Lower leg skin (tissue), 4 donors: ENCODE data around the gene IMMP2L. TPM values are rescaled to one million over a fixed set of nuclear protein-coding genes. Genes with fewer than 3 reads are reported as not detected.
"Not testable (repeated sequence)": the region's sequence is repeated elsewhere in the genome, so short reads cannot be mapped to it uniquely, and the experiment has no call there.

Experiments used
- DNase-seq, 2 donors: peaks; one replicate each; pipeline ENCODE4 v3.0.0-alpha.2; 2019; ENCODE audit warnings: low spot score in 2 of 2
- H3K4me3 ChIP-seq: fragments of 200-600 bp; sonication (generic); 2 replicates; pipeline ENCODE4 v1.5.1; 2017; ENCODE audit warnings: mild to moderate bottlenecking, low read depth; ENCODE audit not compliant: poor library complexity, severe bottlenecking
- CTCF ChIP-seq, 3 donors: fragments of 450-650 bp; IDR thresholded peaks; one replicate each; pipeline ENCODE4 v1.5.1; 2016; ENCODE audit warnings: antibody characterized with exemption in 3 of 3, mild to moderate bottlenecking in 3 of 3, moderate library complexity in 2 of 3
- POLR2A ChIP-seq, 2 donors: fragments of 450-650 bp; IDR thresholded peaks; one replicate each; pipeline ENCODE4 v1.6.1; 2016 to 2017; ENCODE audit warnings: antibody characterized with exemption in 2 of 2, mild to moderate bottlenecking in 1 of 2, moderate library complexity in 1 of 2
- WGBS, 2 donors: methylation state at CpG; one replicate each; pipeline ENCODE4 v1.1.5; 2018; 5-methylcytosine and 5-hydroxymethylcytosine counted together
- intact Hi-C: fragments of 100-400 bp; cut with DNase I; formaldehyde crosslinking; loops from one replicate; pipeline ENCODE4 v1.15.0; 2023; ENCODE audit warnings: low total_unique reads
- total RNA-seq, 4 donors: library from RNA; depleted of rRNA; stranded (reverse); fragments of >200 nt; gene quantifications; one replicate each; pipeline ENCODE4 v1.1.0, GENCODE V29; 2016

IMMP2L gene
- total RNA-seq, 4 donors from 2014 or later, result 13.6 to 16.8 (median 16.4) TPM

GRCh38 chr7:110664803-110665202, 897.5 kb downstream of the IMMP2L start:
- H3K4me3 ChIP-seq, result no peak overlapping the region
- WGBS, 2 donors, result 47 to 62% methylated on average over 4 of the region's 4 CpGs
- no peak for DNase-seq
- TF ChIP-seq POLR2A (IDR thresholded peaks at IDR 0.05) (no peak), CTCF (IDR thresholded peaks at IDR 0.05) (no peak)
- intact Hi-C loops, result no loop called here

DNA sequence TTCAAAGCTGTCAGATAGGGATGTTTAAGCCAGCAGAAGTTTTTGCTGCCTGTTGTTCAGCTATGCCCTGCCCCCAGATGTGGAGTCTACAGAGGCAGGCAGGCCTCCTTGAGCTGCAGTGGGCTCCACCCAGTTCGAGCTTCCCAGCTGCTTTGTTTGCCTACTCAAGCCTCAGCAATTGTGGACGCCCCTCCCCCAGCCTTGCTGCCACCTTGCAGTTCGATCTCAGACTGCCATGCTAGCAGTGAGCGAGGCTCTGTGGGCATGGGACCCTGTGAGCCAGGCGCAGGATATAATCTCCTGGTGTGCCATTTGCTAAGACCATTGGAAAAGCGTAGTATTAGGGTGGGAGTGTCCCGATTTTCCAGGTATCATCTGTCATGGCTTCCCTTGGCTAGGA, 901.7 kb downstream of the IMMP2L start:
- H3K4me3 ChIP-seq, intact Hi-C loops, DNase-seq: not testable (repeated sequence)
- WGBS, 2 donors, result 95 to 96% methylated on average over 7 of the region's 7 CpGs

GRCh38 chr7:110650328-110650727, 912.0 kb downstream of the IMMP2L start:
- H3K4me3 ChIP-seq, result no peak overlapping the region
- DNase-seq, result no peak
- intact Hi-C loops, result no loop called here
- no peak for TF ChIP-seq POLR2A (IDR thresholded peaks at IDR 0.05)
- no peak for TF ChIP-seq CTCF (IDR thresholded peaks at IDR 0.05)
- WGBS, 2 donors, result 57 to 60% methylated on average over 3 of the region's 3 CpGs

GRCh38 chr7:110647266-110647665, 915.0 kb downstream of the IMMP2L start:
- H3K4me3 ChIP-seq, result no peak overlapping the region
- TF ChIP-seq POLR2A (IDR thresholded peaks at IDR 0.05) (no peak), CTCF (IDR thresholded peaks at IDR 0.05) (no peak)
- intact Hi-C loops, result no loop called here
- no peak for DNase-seq
- 90 to 94% methylated on average over 4 of the region's 4 CpGs for WGBS, 2 donors

DNA sequence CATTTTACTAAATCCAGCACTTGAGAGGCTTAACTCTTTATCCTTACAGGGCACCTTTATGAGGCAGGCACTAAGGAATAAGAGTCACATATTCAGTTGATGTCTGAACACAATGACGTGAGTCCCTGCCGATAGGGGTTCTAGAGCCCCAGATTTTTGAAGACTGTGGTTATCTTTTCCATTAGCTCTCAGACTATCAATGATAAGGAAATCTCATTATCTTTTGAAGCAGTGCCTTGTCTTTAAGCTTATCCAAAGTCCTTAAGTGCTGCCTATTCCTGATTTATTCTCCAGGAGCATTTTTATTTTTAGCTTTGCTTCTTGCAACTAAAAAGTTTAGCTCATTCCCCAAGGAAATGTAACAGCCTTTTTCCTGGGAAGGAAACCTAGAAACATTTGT, 915.5 kb downstream of the IMMP2L start:
- WGBS, 2 donors, result 94 to 98% methylated on average over 2 of the region's 2 CpGs
- intact Hi-C loops, result no loop called here
- TF ChIP-seq CTCF (IDR thresholded peaks at IDR 0.05) (no peak), POLR2A (IDR thresholded peaks at IDR 0.05) (no peak)
- no peak overlapping the region for H3K4me3 ChIP-seq
- no peak for DNase-seq

DNA sequence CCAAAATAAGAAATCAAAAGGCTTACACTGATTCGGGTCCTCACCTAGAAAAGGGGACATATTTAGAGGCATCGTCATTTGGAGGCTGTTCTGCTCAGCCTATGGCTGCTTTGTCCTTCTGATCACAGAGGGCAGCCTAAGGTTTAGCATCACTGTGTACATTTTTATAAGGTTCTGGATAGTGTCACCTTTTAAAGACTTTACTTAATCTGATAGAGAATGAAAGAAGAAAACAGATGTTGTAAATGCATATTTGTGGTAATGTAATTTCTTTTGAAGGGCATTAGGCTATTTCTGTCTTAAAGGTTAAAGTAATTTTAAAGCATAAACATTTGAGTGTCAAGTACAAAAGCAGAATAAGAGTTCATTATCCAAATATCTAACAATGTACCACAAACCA, 916.7 kb downstream of the IMMP2L start:
- DNase-seq, result no peak
- WGBS, 2 donors, result 87% methylated on average over 2 of the region's 2 CpGs
- H3K4me3 ChIP-seq, result no peak overlapping the region
- intact Hi-C loops, result no loop called here
- TF ChIP-seq POLR2A (IDR thresholded peaks at IDR 0.05) (no peak), CTCF (IDR thresholded peaks at IDR 0.05) (no peak)
